ENCODE measurements around the gene ALG1. TPM values are rescaled to one million over a fixed set of nuclear protein-coding genes. Genes with fewer than 3 reads are reported as not detected.

Gene ALG1
- total RNA-seq, 1 experiment from 2014 or later, result 31.4 TPM

- TF ChIP-seq CTCF (IDR thresholded peaks at IDR 0.05) (no peak), ZNF138 (CRISPR knock-in tag; conservative IDR thresholded peaks at IDR 0.05) (no peak), ERG (CRISPR knock-in tag; IDR thresholded peaks at IDR 0.05) (no peak), ARID4B (CRISPR knock-in tag; IDR thresholded peaks at IDR 0.05; ENCODE audit: borderline replicate concordance) (no peak)
Measured at GRCh38 chr16:5028950-5029475, 42.6 kb upstream of the ALG1 start (continued).

- no peaks in the 10 kb centered on the region for H3K27me3 Mint-ChIP-seq (ENCODE audit: low read depth)
- H3K4me3 Mint-ChIP-seq, result no peak overlapping the region
- CTCF ChIA-PET, result interaction anchor here (1.4 to 1.6 kb wide), 2 partner anchors 28 to 72 kb away, joined by 3 to 4 read pairs; partner anchors contain the start of gene SEC14L5
- H3K36me3 Mint-ChIP-seq, result no peaks in the 10 kb centered on the region
- H3K27ac Mint-ChIP-seq, result no peak overlapping the region
- no peaks in the 10 kb centered on the region for H3K9me3 Mint-ChIP-seq
- POLR2A ChIA-PET, result interaction anchor here (0.6 kb wide), 1 partner anchor 77 kb away, joined by 3 read pairs; no protein-coding TSS in a partner anchor
- peaks cover 9% of the 10 kb centered on the region for H3K4me1 Mint-ChIP-seq
- DNase-seq (ENCODE audit: low spot score), result no peak
- no peak for ATAC-seq
- no peak for TF ChIP-seq ZNF219 (CRISPR knock-in tag; IDR thresholded peaks at IDR 0.05; ENCODE audit: borderline replicate concordance)
- TF ChIP-seq NR1H2 (CRISPR knock-in tag; IDR thresholded peaks at IDR 0.05), result no peak
- TF ChIP-seq ELF4 (CRISPR knock-in tag; IDR thresholded peaks at IDR 0.05; ENCODE audit: low read depth), result no peak
- TF ChIP-seq ZNF671 (CRISPR knock-in tag; IDR thresholded peaks at IDR 0.05), result no peak
- TF ChIP-seq TEAD4 (CRISPR knock-in tag; IDR thresholded peaks at IDR 0.05), result no peak
- TF ChIP-seq GRHL2 (CRISPR knock-in tag; IDR thresholded peaks at IDR 0.05; ENCODE audit: insufficient replicate concordance, severe bottlenecking), result no peak
- TF ChIP-seq IRF1 (CRISPR knock-in tag; IDR thresholded peaks at IDR 0.05), result no peak
- TF ChIP-seq SMAD3 (CRISPR knock-in tag; IDR thresholded peaks at IDR 0.05; ENCODE audit: borderline replicate concordance), result no peak
- no peak for TF ChIP-seq ATF3 (CRISPR knock-in tag; conservative IDR thresholded peaks at IDR 0.05)
- TF ChIP-seq IRF2 (CRISPR knock-in tag; IDR thresholded peaks at IDR 0.05; ENCODE audit: borderline replicate concordance, low read depth), result no peak
- TF ChIP-seq HMGA2 (CRISPR knock-in tag; IDR thresholded peaks at IDR 0.05), result no peak
- no peak for TF ChIP-seq JUN (CRISPR knock-in tag; IDR thresholded peaks at IDR 0.05)
- no peak for TF ChIP-seq RELA (CRISPR knock-in tag; IDR thresholded peaks at IDR 0.05; ENCODE audit: borderline replicate concordance)
- no peak for TF ChIP-seq NFYB (CRISPR knock-in tag; conservative IDR thresholded peaks at IDR 0.05; ENCODE audit: low read depth)
Measured at GRCh38 chr16:5030251-5030870, 41.3 kb upstream of the ALG1 start.
